ENCODE data around the gene SBF2.

The SBF2 gene

GRCh38 chr11:9955391-9955790 lies 338.6 kb downstream of the SBF2 start:
- no peak for TF ChIP-seq CTCF (IDR thresholded peaks at IDR 0.05; ENCODE audit: borderline replicate concordance, extremely low read depth, low read length, poor library complexity, severe bottlenecking)
- TF ChIP-seq EZH2 (IDR thresholded peaks at IDR 0.05; ENCODE audit: borderline replicate concordance, low read depth, low read length, severe bottlenecking), result no peak
- H3K4me2 ChIP-seq (ENCODE audit: insufficient read depth, low read length), result no peak overlapping the region
- H3K9ac ChIP-seq (ENCODE audit: low read depth, low read length), result no peak overlapping the region
- ATAC-seq (ENCODE audit: insufficient read depth, low read depth), result no peak
- H3K27me3 ChIP-seq (ENCODE audit: insufficient read depth, low read length, poor library complexity), result no peaks in the 10 kb centered on the region
- H3K36me3 ChIP-seq (ENCODE audit: insufficient read depth, low read length), result peaks cover 11% of the 10 kb centered on the region
- H4K20me1 ChIP-seq (ENCODE audit: insufficient read depth, low read length), result no peaks in the 10 kb centered on the region
- no peak overlapping the region for H3K27ac ChIP-seq (ENCODE audit: low read length)
- H3K79me2 ChIP-seq (ENCODE audit: insufficient read depth, low read length), result no peaks in the 10 kb centered on the region
- H3K4me3 ChIP-seq (ENCODE audit: low read depth in 1 of 2, low read length in 2 of 2), result no peak overlapping the region
- no peaks in the 10 kb centered on the region for H3K9me3 ChIP-seq (ENCODE audit: insufficient read depth, low read length, severe bottlenecking)
- DNase-seq, result no peak
- no peaks in the 10 kb centered on the region for H3K4me1 ChIP-seq (ENCODE audit: insufficient read depth, low read length)
- no peak overlapping the region for H2AFZ ChIP-seq (ENCODE audit: low read depth, low read length)

DNA sequence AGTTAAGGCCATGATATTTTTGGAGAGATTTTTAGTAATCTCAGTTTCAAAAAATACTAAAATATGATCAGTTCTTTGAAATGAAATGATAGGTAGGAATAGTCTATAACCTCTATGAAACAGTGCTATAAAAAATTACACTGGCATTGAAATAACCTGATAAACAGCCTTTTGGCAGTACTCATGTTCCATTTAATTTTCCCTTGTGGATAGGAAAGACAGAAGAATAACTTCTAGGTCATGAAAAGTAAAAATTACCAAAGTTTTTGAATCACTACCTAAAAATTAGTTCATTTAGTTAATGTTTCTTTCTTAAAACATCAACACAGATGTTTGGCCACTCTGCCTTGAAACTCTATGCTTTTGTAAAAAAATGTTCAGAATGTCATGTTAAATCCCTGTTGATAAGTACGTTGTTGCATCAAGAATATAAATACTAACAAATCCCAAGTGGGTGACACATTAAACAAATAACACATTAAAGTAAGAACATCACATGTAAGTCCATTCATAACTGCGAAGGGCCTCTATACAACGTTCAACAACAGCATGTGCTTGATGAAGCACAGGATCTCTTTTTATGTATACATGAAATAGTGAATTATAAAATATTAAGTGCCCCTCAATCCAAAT lies 339.9 kb downstream of the SBF2 start:
- no peak overlapping the region for H3K4me3 ChIP-seq (ENCODE audit: low read depth in 1 of 2, low read length in 2 of 2)
- H3K4me1 ChIP-seq (ENCODE audit: insufficient read depth, low read length), result no peaks in the 10 kb centered on the region
- H3K27me3 ChIP-seq (ENCODE audit: insufficient read depth, low read length, poor library complexity), result no peaks in the 10 kb centered on the region
- H4K20me1 ChIP-seq (ENCODE audit: insufficient read depth, low read length), result no peaks in the 10 kb centered on the region
- no peaks in the 10 kb centered on the region for H3K9me3 ChIP-seq (ENCODE audit: insufficient read depth, low read length, severe bottlenecking)
- H3K79me2 ChIP-seq (ENCODE audit: insufficient read depth, low read length), result no peaks in the 10 kb centered on the region
- DNase-seq (no peak), ATAC-seq (ENCODE audit: insufficient read depth, low read depth) (no peak)
- TF ChIP-seq CTCF (IDR thresholded peaks at IDR 0.05; ENCODE audit: borderline replicate concordance, extremely low read depth, low read length, poor library complexity, severe bottlenecking) (no peak), EZH2 (IDR thresholded peaks at IDR 0.05; ENCODE audit: borderline replicate concordance, low read depth, low read length, severe bottlenecking) (no peak)
- no peak overlapping the region for H3K9ac ChIP-seq (ENCODE audit: low read depth, low read length)
- no peak overlapping the region for H3K27ac ChIP-seq (ENCODE audit: low read length)
- H2AFZ ChIP-seq (ENCODE audit: low read depth, low read length), result no peak overlapping the region
- peaks cover 6% of the 10 kb centered on the region; the same call in 1 of the 2 replicates for H3K36me3 ChIP-seq (ENCODE audit: insufficient read depth, low read length)
- no peak overlapping the region for H3K4me2 ChIP-seq (ENCODE audit: insufficient read depth, low read length)

- DNase-seq, result no peak
- no peaks in the 10 kb centered on the region for H3K79me2 ChIP-seq (ENCODE audit: insufficient read depth, low read length)
- ATAC-seq (ENCODE audit: insufficient read depth, low read depth), result no peak
- H3K27me3 ChIP-seq (ENCODE audit: insufficient read depth, low read length, poor library complexity), result no peaks in the 10 kb centered on the region
- H3K9me3 ChIP-seq (ENCODE audit: insufficient read depth, low read length, severe bottlenecking), result no peaks in the 10 kb centered on the region
- H3K27ac ChIP-seq (ENCODE audit: low read length), result no peak overlapping the region
- H3K9ac ChIP-seq (ENCODE audit: low read depth, low read length), result no peak overlapping the region
- H3K4me2 ChIP-seq (ENCODE audit: insufficient read depth, low read length), result no peak overlapping the region
- no peak overlapping the region for H3K4me3 ChIP-seq (ENCODE audit: low read depth in 1 of 2, low read length in 2 of 2)
- no peak overlapping the region for H2AFZ ChIP-seq (ENCODE audit: low read depth, low read length)
- no peaks in the 10 kb centered on the region for H3K36me3 ChIP-seq (ENCODE audit: insufficient read depth, low read length)
- H4K20me1 ChIP-seq (ENCODE audit: insufficient read depth, low read length), result no peaks in the 10 kb centered on the region
- H3K4me1 ChIP-seq (ENCODE audit: insufficient read depth, low read length), result no peaks in the 10 kb centered on the region
- TF ChIP-seq EZH2 (IDR thresholded peaks at IDR 0.05; ENCODE audit: borderline replicate concordance, low read depth, low read length, severe bottlenecking), result no peak
- no peak for TF ChIP-seq CTCF (IDR thresholded peaks at IDR 0.05; ENCODE audit: borderline replicate concordance, extremely low read depth, low read length, poor library complexity, severe bottlenecking)
Measured at GRCh38 chr11:9952511-9953196, 341.4 kb downstream of the SBF2 start.
